Fibroblast of skin of back (primary cell): ENCODE results near the gene RASAL3.
"Not testable (repeated sequence)": the region's sequence is repeated elsewhere in the genome, so short reads cannot be mapped to it uniquely, and the experiment has no call there.

ENCODE experiments used
- DNase-seq: peaks from one replicate; pipeline ENCODE4 v3.0.0-alpha.2; 2013

Gene RASAL3

DNA sequence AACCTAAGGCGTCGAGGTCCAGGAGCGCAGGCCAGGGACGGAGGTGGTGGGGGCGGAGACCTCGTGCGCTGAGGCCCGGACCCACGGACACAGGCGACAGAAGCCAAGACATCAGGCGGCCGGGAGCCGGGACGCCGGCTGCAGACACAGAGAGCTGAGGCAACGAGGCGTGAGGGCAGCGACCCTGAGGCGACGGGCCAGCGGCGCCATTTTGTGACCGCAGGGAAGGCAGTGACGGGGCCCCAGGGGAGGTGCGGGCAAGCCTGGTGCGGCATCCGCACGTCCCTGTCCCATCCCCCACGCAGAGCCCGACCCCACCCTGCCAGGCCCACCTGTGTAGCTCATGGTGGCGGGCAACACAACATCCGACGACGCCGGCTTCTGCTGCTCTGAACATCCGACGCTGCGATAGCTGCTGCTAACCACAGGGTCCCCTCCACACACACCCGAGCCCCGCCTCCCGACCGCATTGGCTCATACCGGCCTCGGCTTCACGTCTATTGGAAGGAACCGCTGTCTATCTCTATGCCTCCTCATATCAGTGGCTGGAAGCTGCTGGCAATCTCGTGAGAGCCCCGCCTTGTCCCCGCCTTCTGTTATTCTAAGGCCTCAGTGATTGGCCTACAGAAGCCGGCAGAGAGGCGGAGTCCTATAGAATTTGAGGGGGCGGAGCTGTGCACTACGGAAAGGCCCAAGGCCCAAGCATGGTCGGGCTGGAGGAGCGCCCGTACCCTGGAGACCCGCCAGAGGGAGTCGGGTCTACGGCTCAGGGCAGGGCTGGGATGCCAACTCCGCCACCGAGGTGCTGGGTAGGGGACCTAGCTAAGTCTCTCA lies 45.5 kb downstream of the RASAL3 start, which contains the start of gene AKAP8L:
TSS of gene AKAP8L (minus strand) at position 410 of the 834 bp plus-strand sequence. CDS start at position 345, 65 bp downstream.
- DNase-seq, result peak; percentile 100

DNA sequence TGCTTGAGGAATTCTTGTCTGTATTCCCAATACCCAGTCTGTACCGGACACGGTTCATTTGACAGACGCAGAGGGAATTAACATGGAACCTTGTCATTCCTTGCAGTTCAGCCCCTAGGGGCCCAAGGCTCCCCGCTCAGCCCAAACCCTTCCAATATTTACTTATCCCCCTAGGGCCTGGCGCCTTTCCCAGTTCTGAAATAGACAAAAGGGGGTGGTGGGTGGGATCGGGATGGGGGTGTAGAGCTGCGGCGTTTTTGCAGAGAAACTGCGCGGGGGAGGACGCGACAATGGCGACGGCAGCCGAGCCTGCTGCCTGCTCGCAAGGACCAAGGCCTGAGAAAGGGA lies 46.1 kb downstream of the RASAL3 start:
- DNase-seq, result peak; percentile 59

DNA sequence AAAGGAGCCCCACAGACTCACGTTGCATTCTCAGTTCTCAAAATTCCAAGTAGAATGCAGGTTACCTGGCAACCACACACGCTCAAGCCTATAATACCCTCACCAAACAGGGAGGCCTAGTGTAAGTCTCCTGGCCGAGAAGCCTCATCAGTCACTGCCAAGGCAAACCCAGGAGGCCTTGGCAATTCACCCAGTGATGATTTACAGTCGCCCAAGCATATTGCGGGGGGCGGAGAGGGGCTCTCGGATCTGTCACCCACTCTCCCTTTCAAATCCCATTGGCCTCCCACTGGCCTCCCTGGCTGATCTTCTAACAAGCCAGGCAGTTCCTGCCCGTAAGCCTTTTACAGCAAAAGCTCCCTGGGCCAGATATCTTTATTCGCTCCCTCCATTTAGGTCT lies 46.6 kb downstream of the RASAL3 start:
- no peak for DNase-seq

DNA sequence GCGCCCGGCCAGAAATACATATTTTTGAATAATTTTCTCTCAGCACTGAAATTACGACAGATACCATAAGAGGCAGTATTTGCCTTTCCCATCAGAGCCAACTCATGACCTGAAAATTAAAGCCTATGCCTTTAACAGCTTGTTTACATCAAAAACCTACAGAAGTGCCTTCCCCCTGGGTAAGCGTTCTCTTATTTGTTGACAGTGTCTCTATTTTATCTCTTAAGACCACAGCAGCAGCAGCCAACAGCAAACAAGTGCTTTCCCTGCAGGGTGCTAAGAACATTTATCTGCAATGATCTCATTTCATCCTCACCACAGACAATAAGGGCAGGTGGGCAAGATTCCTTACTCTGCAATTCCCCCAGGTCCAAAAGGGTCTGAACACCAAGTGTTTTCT lies 51.5 kb downstream of the RASAL3 start:
- no peak for DNase-seq

DNA sequence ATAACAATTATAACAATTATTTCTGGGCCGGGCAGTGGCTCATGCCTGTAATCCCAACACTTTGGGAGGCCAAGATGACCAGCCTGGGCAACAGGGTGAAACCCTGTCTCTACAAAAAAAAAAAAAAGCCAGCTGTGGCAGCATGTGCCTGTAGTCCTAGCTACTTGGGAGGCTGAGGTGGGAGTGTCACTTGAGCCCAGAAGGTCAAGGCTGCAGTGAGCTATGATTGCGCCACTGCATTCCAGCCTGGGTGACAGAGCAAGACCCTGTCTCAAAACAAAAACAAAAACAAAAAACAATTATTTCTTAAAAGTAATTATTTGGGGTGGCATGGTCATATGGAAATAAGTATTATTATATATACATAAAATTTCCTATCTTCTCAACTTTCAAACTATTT lies 53.0 kb downstream of the RASAL3 start:
- not testable (repeated sequence) for DNase-seq

DNA sequence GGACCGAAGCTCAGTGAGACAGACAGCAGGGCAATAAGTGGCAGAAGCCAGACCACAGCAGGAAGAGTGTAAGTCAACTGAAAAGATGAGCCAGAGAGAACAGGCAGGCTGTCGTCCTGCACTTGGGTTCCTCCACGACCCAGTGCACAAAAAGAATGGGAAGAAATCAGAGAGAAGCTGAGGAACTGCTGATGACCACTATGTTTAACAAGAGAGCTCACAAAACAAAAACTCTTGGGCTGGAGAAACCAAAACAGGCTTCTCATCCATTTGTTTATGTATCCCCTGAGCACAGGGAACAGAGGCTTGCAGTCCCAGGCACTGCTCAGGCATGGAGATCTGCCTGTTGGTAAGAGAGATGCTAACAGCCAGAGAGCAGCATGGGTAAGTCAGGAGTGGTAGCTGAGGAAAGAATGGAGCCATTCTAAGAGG lies 59.5 kb downstream of the RASAL3 start:
- DNase-seq, result no peak

DNA sequence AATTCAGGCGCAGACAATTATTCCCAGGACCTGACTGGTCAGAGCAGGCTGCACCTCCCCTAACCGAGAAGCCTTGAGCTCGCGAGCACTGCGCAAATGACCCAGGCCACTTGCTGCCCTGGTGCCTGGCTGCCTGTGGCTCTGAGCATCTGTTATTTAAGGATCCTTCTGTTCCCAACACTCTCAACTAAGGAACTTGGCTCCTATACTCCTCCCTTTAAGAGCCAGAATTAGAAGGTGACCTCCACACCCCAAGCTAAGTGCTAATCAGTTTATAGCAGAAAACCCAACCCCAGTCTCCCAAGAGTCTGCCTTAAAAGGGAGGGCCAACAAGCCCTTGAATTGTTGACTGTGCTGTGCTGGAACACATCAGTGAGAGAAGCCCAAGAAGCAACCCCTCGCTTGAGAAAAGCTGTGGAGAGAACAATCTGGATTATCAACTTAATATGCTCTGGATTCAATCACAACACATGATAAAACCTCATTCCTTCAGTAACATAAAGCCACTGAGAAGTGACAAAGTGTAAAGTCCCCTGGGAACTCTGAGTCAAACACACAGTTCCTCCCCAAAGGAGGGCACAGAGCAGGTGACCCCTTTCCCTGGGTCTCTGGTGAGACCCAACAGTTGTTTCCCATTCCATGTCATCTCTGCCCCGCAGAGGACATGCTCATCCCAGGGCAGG lies 60.1 kb downstream of the RASAL3 start:
- no peak for DNase-seq

DNA sequence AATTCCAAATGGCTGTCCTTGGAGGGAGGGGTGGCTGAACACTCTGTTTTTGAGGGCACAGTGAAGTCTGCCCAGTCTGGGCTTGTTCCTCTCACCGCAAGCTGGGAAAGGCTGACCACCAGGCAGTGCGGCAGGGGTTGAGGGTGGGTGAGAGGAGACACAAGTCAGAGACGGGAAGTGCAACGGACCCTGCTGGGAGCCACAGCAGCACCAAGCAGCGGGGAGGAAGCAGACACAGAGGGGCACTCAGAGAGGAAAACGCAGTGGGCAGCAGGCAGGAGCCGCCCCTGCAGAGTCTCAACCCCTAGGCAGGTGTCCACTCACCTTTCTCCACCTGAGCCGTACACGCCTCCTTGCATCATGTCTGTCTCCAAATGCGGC lies 61.2 kb downstream of the RASAL3 start:
- no peak for DNase-seq

DNA sequence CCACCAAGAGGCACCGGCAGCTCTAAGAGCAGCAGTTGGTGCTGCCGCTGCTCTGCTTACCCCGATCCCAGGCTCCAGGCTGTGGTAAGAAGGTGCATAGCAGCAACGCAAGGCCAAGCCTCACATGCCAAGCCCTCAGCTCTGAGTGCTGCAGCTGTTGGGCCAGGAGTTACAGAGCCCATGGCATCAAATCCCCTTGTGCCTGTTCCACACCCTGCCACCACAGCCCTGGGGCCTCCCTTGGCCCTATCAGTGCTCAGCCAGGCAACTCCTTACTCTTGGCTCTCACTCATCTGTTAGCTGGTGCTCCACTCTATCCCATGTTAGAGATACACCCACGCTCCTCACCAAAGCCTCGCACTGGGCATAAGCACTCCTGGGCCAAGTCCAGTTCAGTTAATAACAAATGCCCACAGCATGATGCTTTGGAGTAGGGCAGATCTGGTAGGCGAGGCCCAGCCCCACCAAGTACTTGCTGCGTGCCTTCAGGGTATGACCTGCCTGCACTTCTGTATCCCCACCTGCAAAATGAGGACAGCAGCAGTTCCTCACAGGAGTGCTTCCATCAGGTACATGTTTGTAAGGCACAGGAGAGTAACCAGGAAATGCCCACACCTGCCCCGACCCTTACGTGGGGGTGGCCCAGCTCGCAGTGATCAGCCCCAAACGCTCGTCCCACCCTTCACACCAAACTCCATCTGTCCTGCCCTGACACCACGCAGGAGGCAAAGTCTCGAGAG lies 61.8 kb downstream of the RASAL3 start:
- no peak for DNase-seq
